Renal pelvis (tissue), 4 donors: Measurements from ENCODE around the gene GLG1. TPM values are rescaled to one million over a fixed set of nuclear protein-coding genes. Genes with fewer than 3 reads are reported as not detected.
"Not testable (repeated sequence)": the region's sequence is repeated elsewhere in the genome, so short reads cannot be mapped to it uniquely, and the experiment has no call there.

Experiments
- DNase-seq: peaks from one replicate; pipeline ENCODE4 v3.0.0-alpha.2; 2013
- polyA plus RNA-seq, 3 donors: library from polyadenylated mRNA; unstranded; fragments of 120-200 nt; gene quantifications; one replicate each; pipeline ENCODE4 v1.2.1, GENCODE V29; 2013; ENCODE audit not compliant: insufficient read length in 3 of 3

GLG1 gene
- polyA plus RNA-seq, 3 donors, result 149 to 173 (median 165) TPM

- DNase-seq, result not testable (repeated sequence)
Observed at GRCh38 chr16:74550227-74551019, 56.5 kb downstream of the GLG1 start.

GRCh38 chr16:74546112-74546511, 60.8 kb downstream of the GLG1 start:
- not testable (repeated sequence) for DNase-seq

GRCh38 chr16:74542911-74543578, 63.9 kb downstream of the GLG1 start:
- DNase-seq, result not testable (repeated sequence)

- DNase-seq, result not testable (repeated sequence)
Observed at GRCh38 chr16:74540663-74541062, 66.3 kb downstream of the GLG1 start.

- not testable (repeated sequence) for DNase-seq
Observed at GRCh38 chr16:74538801-74539200, 68.1 kb downstream of the GLG1 start.

GRCh38 chr16:74537746-74538145, 69.2 kb downstream of the GLG1 start:
- not testable (repeated sequence) for DNase-seq

- not testable (repeated sequence) for DNase-seq
Observed at GRCh38 chr16:74534650-74535049, 72.3 kb downstream of the GLG1 start.

- no peak for DNase-seq
Observed at GRCh38 chr16:74524926-74525325, 82.0 kb downstream of the GLG1 start.

- no peak for DNase-seq
Observed at GRCh38 chr16:74524117-74524516, 82.8 kb downstream of the GLG1 start.

GRCh38 chr16:74523706-74524105, 83.2 kb downstream of the GLG1 start:
- not testable (repeated sequence) for DNase-seq

- no peak for DNase-seq
Observed at GRCh38 chr16:74522160-74522559, 84.8 kb downstream of the GLG1 start.

GRCh38 chr16:74521691-74522090, 85.2 kb downstream of the GLG1 start:
- no peak for DNase-seq

GRCh38 chr16:74518934-74519333, 88.0 kb downstream of the GLG1 start:
- not testable (repeated sequence) for DNase-seq

GRCh38 chr16:74511961-74512360, 95.0 kb downstream of the GLG1 start:
- DNase-seq, result no peak

- DNase-seq, result no peak
Observed at GRCh38 chr16:74505011-74505410, 101.9 kb downstream of the GLG1 start.

GRCh38 chr16:74503412-74503811, 103.5 kb downstream of the GLG1 start:
- no peak for DNase-seq

- no peak for DNase-seq
Observed at GRCh38 chr16:74501484-74502478, 105.1 kb downstream of the GLG1 start.

GRCh38 chr16:74500907-74501306, 106.0 kb downstream of the GLG1 start:
- no peak for DNase-seq

- DNase-seq, result no peak
Observed at GRCh38 chr16:74499114-74499513, 107.8 kb downstream of the GLG1 start.

- no peak for DNase-seq
Observed at GRCh38 chr16:74497761-74498160, 109.2 kb downstream of the GLG1 start.

GRCh38 chr16:74496054-74496453, 110.9 kb downstream of the GLG1 start:
- DNase-seq, result no peak

GRCh38 chr16:74492976-74493375, 113.9 kb downstream of the GLG1 start:
- DNase-seq, result no peak
